Measurements from ENCODE around the gene KLHL35. TPM values are rescaled to one million over a fixed set of nuclear protein-coding genes. Genes with fewer than 3 reads are reported as not detected.
A peak's percentile ranks its signal among the peaks of the same experiment; 100 is the strongest.

Gene KLHL35
- total and polyA plus RNA-seq, 2 experiments from 2014 or later, result 0.10 to 0.28 TPM

DNA sequence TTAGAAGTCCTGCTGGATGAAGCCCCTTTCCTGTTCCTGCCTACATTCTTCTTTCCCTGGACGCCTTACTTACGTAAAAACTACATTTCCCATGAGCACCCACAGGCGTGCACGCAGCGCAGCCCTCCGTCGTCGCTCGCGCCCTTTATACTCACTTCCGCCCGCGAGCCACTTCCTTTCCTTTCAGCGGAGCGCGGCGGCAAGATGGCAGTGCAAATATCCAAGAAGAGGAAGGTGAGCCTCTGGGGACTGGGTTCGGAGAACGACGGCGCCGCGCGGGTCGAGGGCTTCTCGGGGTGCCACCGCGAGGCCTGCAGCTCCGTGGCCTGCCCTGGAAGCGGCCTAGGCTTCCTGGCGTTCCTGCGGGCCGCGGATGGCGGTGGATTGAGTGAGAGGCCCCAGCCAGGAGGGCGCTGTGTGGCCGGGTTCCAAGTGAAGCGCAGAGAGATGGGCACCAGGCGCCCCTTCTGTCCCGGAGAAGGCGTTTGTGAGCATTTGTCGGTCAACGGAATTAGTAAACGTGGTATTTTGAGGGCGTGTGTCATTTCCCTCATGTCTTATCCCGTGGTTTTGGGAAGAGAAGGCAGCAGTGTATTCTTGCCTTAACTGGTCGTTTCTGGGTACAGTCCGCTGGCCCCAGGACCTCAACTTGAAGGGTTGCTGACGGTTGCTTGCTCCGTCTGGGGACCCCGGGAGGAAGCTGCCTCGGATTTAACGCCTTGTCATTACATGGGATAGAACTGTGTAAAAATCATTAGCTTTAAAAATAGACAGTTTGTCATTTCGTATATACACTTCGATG, 33.5 kb downstream of the KLHL35 start, which contains the start of gene RPS3:
Gene RPS3, plus strand, starts transcription at position 175 of the 802 bp plus-strand sequence. Its CDS starts 30 bp downstream, at position 205.
- DNase-seq (ENCODE audit: low spot score), result peak; percentile 97
- H3K4me3 Mint-ChIP-seq, result peak within 1 kb of the TSS; percentile 98
- peaks cover 40% of the 10 kb centered on the region for H3K4me1 Mint-ChIP-seq
- H3K27ac Mint-ChIP-seq, result peak within 1 kb of the TSS; percentile 99
- H3K36me3 ChIP-seq (ENCODE audit: insufficient read depth), result peaks cover 40% of the 10 kb centered on the region
- no peak for TF ChIP-seq JUNB (IDR thresholded peaks at IDR 0.05; ENCODE audit: unreplicated experiment)
- TF ChIP-seq EZH2phosphoT487 (IDR thresholded peaks at IDR 0.05; ENCODE audit: unreplicated experiment), result no peak
- no peak for TF ChIP-seq REST (IDR thresholded peaks at IDR 0.05; ENCODE audit: unreplicated experiment)
- TF ChIP-seq POLR2AphosphoS5 (IDR thresholded peaks at IDR 0.05; ENCODE audit: low read depth), result peak; percentile 99
- no peak for TF ChIP-seq ZNF331 (CRISPR knock-in tag; IDR thresholded peaks at IDR 0.05; ENCODE audit: low read depth)
- TF ChIP-seq, protein P1, sequence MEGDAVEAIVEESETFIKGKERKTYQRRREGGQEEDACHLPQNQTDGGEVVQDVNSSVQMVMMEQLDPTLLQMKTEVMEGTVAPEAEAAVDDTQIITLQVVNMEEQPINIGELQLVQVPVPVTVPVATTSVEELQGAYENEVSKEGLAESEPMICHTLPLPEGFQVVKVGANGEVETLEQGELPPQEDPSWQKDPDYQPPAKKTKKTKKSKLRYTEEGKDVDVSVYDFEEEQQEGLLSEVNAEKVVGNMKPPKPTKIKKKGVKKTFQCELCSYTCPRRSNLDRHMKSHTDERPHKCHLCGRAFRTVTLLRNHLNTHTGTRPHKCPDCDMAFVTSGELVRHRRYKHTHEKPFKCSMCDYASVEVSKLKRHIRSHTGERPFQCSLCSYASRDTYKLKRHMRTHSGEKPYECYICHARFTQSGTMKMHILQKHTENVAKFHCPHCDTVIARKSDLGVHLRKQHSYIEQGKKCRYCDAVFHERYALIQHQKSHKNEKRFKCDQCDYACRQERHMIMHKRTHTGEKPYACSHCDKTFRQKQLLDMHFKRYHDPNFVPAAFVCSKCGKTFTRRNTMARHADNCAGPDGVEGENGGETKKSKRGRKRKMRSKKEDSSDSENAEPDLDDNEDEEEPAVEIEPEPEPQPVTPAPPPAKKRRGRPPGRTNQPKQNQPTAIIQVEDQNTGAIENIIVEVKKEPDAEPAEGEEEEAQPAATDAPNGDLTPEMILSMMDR (conservative IDR thresholded peaks at IDR 0.05; ENCODE audit: low read depth in 2 of 2), result peak; percentile 17 to 19; a peak in 3 of 4 replicates
- TF ChIP-seq CREB1 (CRISPR knock-in tag; IDR thresholded peaks at IDR 0.05; ENCODE audit: low read depth), result peak; percentile 92
- no peak for TF ChIP-seq EZH2 (IDR thresholded peaks at IDR 0.05; ENCODE audit: low read depth, unreplicated experiment)
- TF ChIP-seq, protein P2, sequence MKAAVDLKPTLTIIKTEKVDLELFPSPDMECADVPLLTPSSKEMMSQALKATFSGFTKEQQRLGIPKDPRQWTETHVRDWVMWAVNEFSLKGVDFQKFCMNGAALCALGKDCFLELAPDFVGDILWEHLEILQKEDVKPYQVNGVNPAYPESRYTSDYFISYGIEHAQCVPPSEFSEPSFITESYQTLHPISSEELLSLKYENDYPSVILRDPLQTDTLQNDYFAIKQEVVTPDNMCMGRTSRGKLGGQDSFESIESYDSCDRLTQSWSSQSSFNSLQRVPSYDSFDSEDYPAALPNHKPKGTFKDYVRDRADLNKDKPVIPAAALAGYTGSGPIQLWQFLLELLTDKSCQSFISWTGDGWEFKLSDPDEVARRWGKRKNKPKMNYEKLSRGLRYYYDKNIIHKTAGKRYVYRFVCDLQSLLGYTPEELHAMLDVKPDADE (IDR thresholded peaks at IDR 0.05), result peak; percentile 98
- no peak for TF ChIP-seq ZNF114 (CRISPR knock-in tag; IDR thresholded peaks at IDR 0.05)
- TF ChIP-seq STAT1 (IDR thresholded peaks at IDR 0.05; ENCODE audit: unreplicated experiment), result no peak
- TF ChIP-seq NANOG (IDR thresholded peaks at IDR 0.05; ENCODE audit: borderline replicate concordance), result 0 out of 2 replicates have a peak, but pooled peaks have one; percentile 37
- no peak for TF ChIP-seq ZNF462 (CRISPR knock-in tag; IDR thresholded peaks at IDR 0.05)
- peaks cover 36% of the 10 kb centered on the region for H3F3A ChIP-seq (replicated peaks; ENCODE audit: low read depth)
- peaks cover 38% of the 10 kb centered on the region for H4K20me1 ChIP-seq (replicated peaks; ENCODE audit: insufficient read depth)
- peak within 1 kb of the TSS; percentile 61; the same call in 1 of the 2 replicates for H2AFZ ChIP-seq
- H3K79me2 ChIP-seq (replicated peaks; ENCODE audit: insufficient read depth), result peaks cover 52% of the 10 kb centered on the region
- peak within 1 kb of the TSS; percentile 75 for H3K27ac ChIP-seq (ENCODE audit: low read depth)
- ATAC-seq, result peak; percentile 89
- no peaks in the 10 kb centered on the region; the same call in 1 of the 3 replicates for H3K9me3 Mint-ChIP-seq
- H3K4me3 ChIP-seq, result peak within 1 kb of the TSS; percentile 88
- H3K27me3 Mint-ChIP-seq (ENCODE audit: insufficient read depth, low read depth, poor library complexity), result peaks cover 8% of the 10 kb centered on the region
- peak within 1 kb of the TSS; percentile 93 for H3K4me2 ChIP-seq
- no peaks in the 10 kb centered on the region for H3K9me2 ChIP-seq (ENCODE audit: insufficient read depth)
- no peaks in the 10 kb centered on the region for H3K27me3 ChIP-seq (ENCODE audit: insufficient read depth)
- H3K36me3 Mint-ChIP-seq (ENCODE audit: low read depth), result peaks cover 54% of the 10 kb centered on the region
- peaks cover 29% of the 10 kb centered on the region for H3K4me1 ChIP-seq (ENCODE audit: insufficient read depth)

Measured in GM23338 (cell line).